ENCODE data around the gene POP7.
"Not testable (repeated sequence)": the region's sequence is repeated elsewhere in the genome, so short reads cannot be mapped to it uniquely, and the experiment has no call there.

POP7 gene

GRCh38 chr7:100714725-100715124 lies 8.8 kb downstream of the POP7 start:
- Histone ChIP-seq H2AFZ (ENCODE audit: low read length) (no peak overlapping the region), H3K27me3 (ENCODE audit: insufficient read depth, low read length, poor library complexity, severe bottlenecking) (no peaks in the 10 kb centered on the region), H3K4me1 (ENCODE audit: insufficient read depth, low read length, poor library complexity, severe bottlenecking) (no peaks in the 10 kb centered on the region), H3K9me2 (replicated peaks; ENCODE audit: low read depth, low read length) (no peaks in the 10 kb centered on the region), H3K36me3 (ENCODE audit: insufficient read depth, low read length) (no peaks in the 10 kb centered on the region), H4K20me1 (ENCODE audit: insufficient read depth, low read length, poor library complexity, severe bottlenecking) (no peaks in the 10 kb centered on the region), H3F3A (ENCODE audit: low read depth) (no peaks in the 10 kb centered on the region), H3K4me3 (ENCODE audit: low read length, poor library complexity, severe bottlenecking) (no peak overlapping the region), H3K79me2 (ENCODE audit: insufficient read depth, low read length) (no peaks in the 10 kb centered on the region), H3K9ac (ENCODE audit: low read depth, low read length, poor library complexity, severe bottlenecking) (no peak overlapping the region), H3K4me2 (ENCODE audit: low read depth, low read length, poor library complexity, severe bottlenecking) (no peak overlapping the region), H3K9me3 (ENCODE audit: insufficient read depth, low read depth, low read length) (no peaks in the 10 kb centered on the region)
- TF ChIP-seq, protein P1, sequence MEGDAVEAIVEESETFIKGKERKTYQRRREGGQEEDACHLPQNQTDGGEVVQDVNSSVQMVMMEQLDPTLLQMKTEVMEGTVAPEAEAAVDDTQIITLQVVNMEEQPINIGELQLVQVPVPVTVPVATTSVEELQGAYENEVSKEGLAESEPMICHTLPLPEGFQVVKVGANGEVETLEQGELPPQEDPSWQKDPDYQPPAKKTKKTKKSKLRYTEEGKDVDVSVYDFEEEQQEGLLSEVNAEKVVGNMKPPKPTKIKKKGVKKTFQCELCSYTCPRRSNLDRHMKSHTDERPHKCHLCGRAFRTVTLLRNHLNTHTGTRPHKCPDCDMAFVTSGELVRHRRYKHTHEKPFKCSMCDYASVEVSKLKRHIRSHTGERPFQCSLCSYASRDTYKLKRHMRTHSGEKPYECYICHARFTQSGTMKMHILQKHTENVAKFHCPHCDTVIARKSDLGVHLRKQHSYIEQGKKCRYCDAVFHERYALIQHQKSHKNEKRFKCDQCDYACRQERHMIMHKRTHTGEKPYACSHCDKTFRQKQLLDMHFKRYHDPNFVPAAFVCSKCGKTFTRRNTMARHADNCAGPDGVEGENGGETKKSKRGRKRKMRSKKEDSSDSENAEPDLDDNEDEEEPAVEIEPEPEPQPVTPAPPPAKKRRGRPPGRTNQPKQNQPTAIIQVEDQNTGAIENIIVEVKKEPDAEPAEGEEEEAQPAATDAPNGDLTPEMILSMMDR (conservative IDR thresholded peaks at IDR 0.05; ENCODE audit: low read length): no peak
- no peak for TF ChIP-seq EZH2phosphoT487 (IDR thresholded peaks at IDR 0.05; ENCODE audit: borderline replicate concordance)

DNA sequence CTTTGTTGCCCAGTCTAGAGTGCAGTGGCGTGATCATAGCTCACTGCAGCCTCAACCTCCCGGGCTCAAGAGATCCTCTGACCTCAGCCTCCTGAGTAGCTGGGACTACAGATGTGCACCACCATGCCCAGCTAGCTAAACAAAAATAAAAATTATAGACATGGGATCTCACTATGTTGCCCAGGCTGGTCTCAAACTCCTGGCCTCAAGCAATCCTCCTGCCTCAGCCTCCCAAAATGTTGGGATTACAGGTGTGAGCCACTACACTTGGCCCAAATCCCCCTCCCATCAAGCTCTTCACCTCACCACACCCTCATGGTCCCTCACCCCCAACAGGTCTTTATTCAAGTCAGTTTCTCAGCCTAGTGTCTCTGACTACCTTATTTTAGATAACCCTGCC lies 11.2 kb downstream of the POP7 start:
- H3K79me2 ChIP-seq (ENCODE audit: insufficient read depth, low read length); H3K4me2 ChIP-seq (ENCODE audit: low read depth, low read length, poor library complexity, severe bottlenecking); H3K36me3 ChIP-seq (ENCODE audit: insufficient read depth, low read length); H3K4me3 ChIP-seq (ENCODE audit: low read length, poor library complexity, severe bottlenecking); H3F3A ChIP-seq (ENCODE audit: low read depth); H3K9me2 ChIP-seq (replicated peaks; ENCODE audit: low read depth, low read length); H3K9ac ChIP-seq (ENCODE audit: low read depth, low read length, poor library complexity, severe bottlenecking); H4K20me1 ChIP-seq (ENCODE audit: insufficient read depth, low read length, poor library complexity, severe bottlenecking); H3K4me1 ChIP-seq (ENCODE audit: insufficient read depth, low read length, poor library complexity, severe bottlenecking); H3K27me3 ChIP-seq (ENCODE audit: insufficient read depth, low read length, poor library complexity, severe bottlenecking); H3K9me3 ChIP-seq (ENCODE audit: insufficient read depth, low read depth, low read length); H2AFZ ChIP-seq (ENCODE audit: low read length): not testable (repeated sequence)

DNA sequence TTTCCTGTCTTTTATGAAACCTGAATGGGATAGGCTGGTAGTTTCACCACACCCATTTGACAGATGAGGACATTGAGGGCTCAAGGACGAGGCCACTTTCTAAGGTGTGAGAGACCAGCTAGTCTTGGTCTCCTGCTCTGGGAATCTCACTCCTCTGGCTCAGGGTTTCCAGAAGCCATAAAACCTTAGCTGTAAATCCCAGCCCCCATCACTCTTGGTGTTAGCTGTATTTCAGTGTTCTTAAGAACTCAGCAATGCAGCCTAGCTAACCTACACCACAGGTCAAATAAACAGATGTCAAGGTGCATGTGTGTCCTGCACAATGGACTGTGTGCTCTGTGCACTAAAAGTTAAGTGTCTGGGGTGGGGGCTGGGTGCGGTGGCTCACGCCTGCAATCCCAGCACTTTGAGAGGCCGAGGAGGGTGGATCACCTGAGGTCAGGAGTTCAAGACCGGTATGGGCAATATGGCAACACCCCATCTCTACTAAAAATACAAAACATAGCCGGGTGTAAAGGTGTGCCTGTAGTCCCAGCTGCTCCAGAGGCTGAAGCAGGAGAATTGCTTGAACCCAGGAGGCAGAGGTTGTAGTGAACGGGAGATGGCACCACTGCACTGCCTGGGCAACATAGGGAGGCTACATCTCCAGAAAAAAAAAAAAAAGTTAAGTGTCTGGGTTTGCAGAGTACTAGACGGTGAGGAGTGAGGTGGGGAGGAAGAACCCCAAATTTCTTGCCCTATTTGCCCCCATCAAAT lies 13.8 kb downstream of the POP7 start:
- Histone ChIP-seq H3K79me2 (ENCODE audit: insufficient read depth, low read length) (no peaks in the 10 kb centered on the region), H3K4me2 (ENCODE audit: low read depth, low read length, poor library complexity, severe bottlenecking) (no peak overlapping the region), H3K9me3 (ENCODE audit: insufficient read depth, low read depth, low read length) (no peaks in the 10 kb centered on the region), H2AFZ (ENCODE audit: low read length) (no peak overlapping the region), H3K27me3 (ENCODE audit: insufficient read depth, low read length, poor library complexity, severe bottlenecking) (no peaks in the 10 kb centered on the region), H3K4me1 (ENCODE audit: insufficient read depth, low read length, poor library complexity, severe bottlenecking) (no peaks in the 10 kb centered on the region), H3K36me3 (ENCODE audit: insufficient read depth, low read length) (no peaks in the 10 kb centered on the region), H4K20me1 (ENCODE audit: insufficient read depth, low read length, poor library complexity, severe bottlenecking) (no peaks in the 10 kb centered on the region), H3K4me3 (ENCODE audit: low read length, poor library complexity, severe bottlenecking) (no peak overlapping the region), H3K9ac (ENCODE audit: low read depth, low read length, poor library complexity, severe bottlenecking) (no peak overlapping the region), H3K9me2 (replicated peaks; ENCODE audit: low read depth, low read length) (no peaks in the 10 kb centered on the region), H3F3A (ENCODE audit: low read depth) (no peaks in the 10 kb centered on the region)
- TF ChIP-seq, protein P1 (conservative IDR thresholded peaks at IDR 0.05; ENCODE audit: low read length): no peak
- TF ChIP-seq EZH2phosphoT487 (IDR thresholded peaks at IDR 0.05; ENCODE audit: borderline replicate concordance): no peak

GRCh38 chr7:100720279-100720670 lies 14.4 kb downstream of the POP7 start, which contains the start of gene EPO:
EPO (plus strand) TSS chr7:100720468; CDS start chr7:100720981, 513 bp downstream.
- H3K9ac ChIP-seq (ENCODE audit: low read depth, low read length, poor library complexity, severe bottlenecking): no peak within 1 kb of the TSS
- H3F3A ChIP-seq (ENCODE audit: low read depth): no peaks in the 10 kb centered on the region
- no peak within 1 kb of the TSS for H3K4me3 ChIP-seq (ENCODE audit: low read length, poor library complexity, severe bottlenecking)
- TF ChIP-seq EZH2phosphoT487 (IDR thresholded peaks at IDR 0.05; ENCODE audit: borderline replicate concordance): no peak
- TF ChIP-seq, protein P1 (conservative IDR thresholded peaks at IDR 0.05; ENCODE audit: low read length): no peak
- H3K36me3 ChIP-seq (ENCODE audit: insufficient read depth, low read length): no peaks in the 10 kb centered on the region
- H4K20me1 ChIP-seq (ENCODE audit: insufficient read depth, low read length, poor library complexity, severe bottlenecking): no peaks in the 10 kb centered on the region
- H3K4me2 ChIP-seq (ENCODE audit: low read depth, low read length, poor library complexity, severe bottlenecking): no peak within 1 kb of the TSS
- no peaks in the 10 kb centered on the region for H3K27me3 ChIP-seq (ENCODE audit: insufficient read depth, low read length, poor library complexity, severe bottlenecking)
- H3K9me3 ChIP-seq (ENCODE audit: insufficient read depth, low read depth, low read length): no peaks in the 10 kb centered on the region
- H3K9me2 ChIP-seq (replicated peaks; ENCODE audit: low read depth, low read length): no peaks in the 10 kb centered on the region
- no peaks in the 10 kb centered on the region for H3K79me2 ChIP-seq (ENCODE audit: insufficient read depth, low read length)
- H3K4me1 ChIP-seq (ENCODE audit: insufficient read depth, low read length, poor library complexity, severe bottlenecking): no peaks in the 10 kb centered on the region
- no peak within 1 kb of the TSS for H2AFZ ChIP-seq (ENCODE audit: low read length)

Measured in Loucy (cell line).